Stimulated activated CD4-positive, alpha-beta T cell treated with anti-CD3 and anti-CD28 coated beads, Interleukin-15, amount 100 ng/mL, for 1 hour (primary cell): Measurements from ENCODE around the gene PACRGL.
A peak's percentile ranks its signal among the peaks of the same experiment; 100 is the strongest.

Source experiments
- DNase-seq, 2 donors: peaks; one replicate each; pipeline ENCODE4 v3.0.0-alpha.2; 2020; ENCODE audit warnings: low read depth in 1 of 2, low spot score in 1 of 2

Gene PACRGL

GRCh38 chr4:20700007-20700761 lies at the start of gene PACRGL:
TSS of gene PACRGL (plus strand) at chr4:20700458. CDS start at chr4:20704482, 4,024 bp downstream.
- peak; percentile 75 to 88 for DNase-seq

GRCh38 chr4:20652226-20652885 lies 47.9 kb upstream of the PACRGL start:
- DNase-seq, result no peak

GRCh38 chr4:20658456-20658855 lies 41.8 kb upstream of the PACRGL start:
- no peak for DNase-seq

GRCh38 chr4:20662851-20663250 lies 37.4 kb upstream of the PACRGL start:
- no peak for DNase-seq

- DNase-seq, result no peak
These were observed 34.0 kb upstream of the PACRGL start for GRCh38 chr4:20666012-20666860.

GRCh38 chr4:20672262-20672661 lies 28.0 kb upstream of the PACRGL start:
- no peak for DNase-seq

- no peak for DNase-seq
These were observed 24.5 kb upstream of the PACRGL start for GRCh38 chr4:20675786-20676185.

GRCh38 chr4:20676501-20677197 lies 23.6 kb upstream of the PACRGL start:
- no peak for DNase-seq

- no peak for DNase-seq
These were observed 21.9 kb upstream of the PACRGL start for GRCh38 chr4:20678400-20678799.

GRCh38 chr4:20679951-20680350 lies 20.3 kb upstream of the PACRGL start:
- no peak for DNase-seq

GRCh38 chr4:20680736-20681135 lies 19.5 kb upstream of the PACRGL start:
- no peak for DNase-seq

GRCh38 chr4:20681271-20681670 lies 19.0 kb upstream of the PACRGL start:
- no peak for DNase-seq

- no peak for DNase-seq
These were observed 17.4 kb upstream of the PACRGL start for GRCh38 chr4:20682853-20683252.

- no peak for DNase-seq
These were observed 16.5 kb upstream of the PACRGL start for GRCh38 chr4:20683766-20684165.

GRCh38 chr4:20684852-20685763 lies 15.2 kb upstream of the PACRGL start:
- no peak for DNase-seq

- DNase-seq, result no peak
These were observed 12.4 kb upstream of the PACRGL start for GRCh38 chr4:20687864-20688263.

GRCh38 chr4:20696815-20697214 lies 3.4 kb upstream of the PACRGL start:
- no peak for DNase-seq

- no peak for DNase-seq
These were observed 1.9 kb upstream of the PACRGL start for GRCh38 chr4:20698382-20698781.

GRCh38 chr4:20698820-20699219 lies 1.4 kb upstream of the PACRGL start:
- no peak for DNase-seq

GRCh38 chr4:20711335-20711734 lies 11.1 kb downstream of the PACRGL start:
- DNase-seq, result no peak
